Liver (tissue), 9 donors: ENCODE results near the gene LMBR1L. TPM values are rescaled to one million over a fixed set of nuclear protein-coding genes. Genes with fewer than 3 reads are reported as not detected.

Experiments
- DNase-seq: peaks from one replicate; pipeline ENCODE4 v3.0.0-alpha.2; 2017; ENCODE audit warnings: low spot score
- H3K27ac ChIP-seq, 2 donors: one replicate each; pipeline ENCODE4 v1.7.0; 2013; ENCODE audit warnings: inconsistent platforms in 2 of 2, low read length in 2 of 2, control low read depth in 1 of 2, low read depth in 1 of 2, mild to moderate bottlenecking in 1 of 2
- H3K27me3 ChIP-seq, 4 donors: one replicate each; pipeline versions ENCODE4 v1.6.1 to v1.7.0; 2013; ENCODE audit warnings: low read length in 3 of 4, inconsistent platforms in 1 of 4, mild to moderate bottlenecking in 1 of 4, moderate library complexity in 1 of 4; ENCODE audit not compliant: control insufficient read depth in 4 of 4, insufficient read depth in 4 of 4
- H3K36me3 ChIP-seq, 4 donors: one replicate each; pipeline versions ENCODE4 v1.6.1 to v1.7.0; 2013; ENCODE audit warnings: low read length in 3 of 4, mild to moderate bottlenecking in 3 of 4, low read depth in 1 of 4, moderate library complexity in 1 of 4; ENCODE audit not compliant: control insufficient read depth in 4 of 4, insufficient read depth in 3 of 4
- H3K4me1 ChIP-seq, 4 donors: one replicate each; pipeline versions ENCODE4 v1.6.1 to v1.7.0; 2013; ENCODE audit warnings: low read length in 3 of 4, mild to moderate bottlenecking in 3 of 4, moderate library complexity in 1 of 4; ENCODE audit not compliant: control insufficient read depth in 4 of 4, insufficient read depth in 4 of 4
- H3K4me3 ChIP-seq, 3 donors: one replicate each; pipeline versions ENCODE4 v1.6.1 to v1.7.0; 2013; ENCODE audit warnings: low read length in 3 of 3, control low read depth in 1 of 3, low read depth in 1 of 3, mild to moderate bottlenecking in 1 of 3
- H3K9ac ChIP-seq, 2 donors: one replicate each; pipeline ENCODE4 v1.7.0; 2013; ENCODE audit warnings: low read length in 2 of 2, mild to moderate bottlenecking in 2 of 2, moderate library complexity in 2 of 2, control low read depth in 1 of 2, low read depth in 1 of 2
- H3K9me3 ChIP-seq, 4 donors: one replicate each; pipeline versions ENCODE4 v1.6.1 to v1.7.0; 2013; ENCODE audit warnings: low read length in 3 of 4; ENCODE audit not compliant: control insufficient read depth in 4 of 4
- FOXA2 ChIP-seq: IDR thresholded peaks from 2 replicates; pipeline ENCODE4 v1.6.1; 2016; ENCODE audit warnings: antibody characterized with exemption
- GABPA ChIP-seq, 2 donors: IDR thresholded peaks in 1 of 2; conservative IDR thresholded peaks in 1 of 2; 2 replicates each; pipeline ENCODE4 v1.6.1; 2016; ENCODE audit warnings: antibody characterized with exemption in 2 of 2, mild to moderate bottlenecking in 1 of 2, moderate library complexity in 1 of 2
- HNF4A ChIP-seq, 2 donors: conservative IDR thresholded peaks; 2 replicates each; pipeline ENCODE4 v1.6.1; 2016; ENCODE audit warnings: antibody characterized with exemption in 2 of 2, mild to moderate bottlenecking in 2 of 2
- NR2F2 ChIP-seq: IDR thresholded peaks from 2 replicates; pipeline ENCODE4 v1.6.1; 2016; ENCODE audit warnings: antibody characterized with exemption
- RAD21 ChIP-seq, 2 donors: IDR thresholded peaks; 2 replicates each; pipeline ENCODE4 v1.6.1; 2016; ENCODE audit warnings: antibody characterized with exemption in 2 of 2, mild to moderate bottlenecking in 2 of 2
- SP1 ChIP-seq: IDR thresholded peaks from 2 replicates; pipeline ENCODE4 v1.6.1; 2018; ENCODE audit warnings: antibody characterized with exemption, mild to moderate bottlenecking
- YY1 ChIP-seq: IDR thresholded peaks from 2 replicates; pipeline ENCODE4 v1.6.1; 2016; ENCODE audit warnings: antibody characterized with exemption, mild to moderate bottlenecking
- WGBS: extraction: QIAGEN DNeasy Blood & Tissue Kit; methylation state at CpG from one replicate; pipeline ENCODE4 v1.1.7; 2013; 5-methylcytosine and 5-hydroxymethylcytosine counted together
- polyA plus RNA-seq, 2 donors: library from polyadenylated mRNA; stranded (reverse) in 1 of 2; unstranded in 1 of 2; fragments of 200-250 nt in 1 of 2; fragments of >200 nt in 1 of 2; fragmentation: Nextera tagmentation in 1 of 2; extraction: Ambion mirVana in 1 of 2; gene quantifications; one replicate each; pipeline versions ENCODE4 v1.2.1 to v1.2.3, GENCODE V29; 2013 to 2015
- total RNA-seq, 2 donors: library from RNA; depleted of rRNA; stranded (reverse); fragments of >200 nt; gene quantifications; one replicate each; pipeline ENCODE4 v1.2.3, GENCODE V29; 2014
- TF ChIP-seq, protein P1 (sequence below): fragments of 150-350 bp; IDR thresholded peaks from 2 replicates; pipeline ENCODE4 v1.5.1; 2017; ENCODE audit warnings: improper control_type of control experiment, low read depth, low read length; ENCODE audit not compliant: missing input control
- TF ChIP-seq, protein P2 (sequence below): IDR thresholded peaks from 2 replicates; pipeline ENCODE4 v1.6.1; 2016; ENCODE audit warnings: antibody characterized with exemption, mild to moderate bottlenecking
- TF ChIP-seq, protein P3 (sequence below): IDR thresholded peaks from 2 replicates; pipeline ENCODE4 v1.6.1; 2016; ENCODE audit warnings: antibody characterized with exemption
- TF ChIP-seq, protein P4 (sequence below): IDR thresholded peaks from 2 replicates; pipeline ENCODE4 v1.6.1; 2016; ENCODE audit warnings: antibody characterized with exemption
- donor health status: healthy.
- donor health status: healthy.
- donor health status: healthy.
- donor health status: healthy.
- donor health status: healthy.

Gene LMBR1L
- total and polyA plus RNA-seq, 4 donors = 9.3 to 23.7 (median 11.8) TPM

DNA sequence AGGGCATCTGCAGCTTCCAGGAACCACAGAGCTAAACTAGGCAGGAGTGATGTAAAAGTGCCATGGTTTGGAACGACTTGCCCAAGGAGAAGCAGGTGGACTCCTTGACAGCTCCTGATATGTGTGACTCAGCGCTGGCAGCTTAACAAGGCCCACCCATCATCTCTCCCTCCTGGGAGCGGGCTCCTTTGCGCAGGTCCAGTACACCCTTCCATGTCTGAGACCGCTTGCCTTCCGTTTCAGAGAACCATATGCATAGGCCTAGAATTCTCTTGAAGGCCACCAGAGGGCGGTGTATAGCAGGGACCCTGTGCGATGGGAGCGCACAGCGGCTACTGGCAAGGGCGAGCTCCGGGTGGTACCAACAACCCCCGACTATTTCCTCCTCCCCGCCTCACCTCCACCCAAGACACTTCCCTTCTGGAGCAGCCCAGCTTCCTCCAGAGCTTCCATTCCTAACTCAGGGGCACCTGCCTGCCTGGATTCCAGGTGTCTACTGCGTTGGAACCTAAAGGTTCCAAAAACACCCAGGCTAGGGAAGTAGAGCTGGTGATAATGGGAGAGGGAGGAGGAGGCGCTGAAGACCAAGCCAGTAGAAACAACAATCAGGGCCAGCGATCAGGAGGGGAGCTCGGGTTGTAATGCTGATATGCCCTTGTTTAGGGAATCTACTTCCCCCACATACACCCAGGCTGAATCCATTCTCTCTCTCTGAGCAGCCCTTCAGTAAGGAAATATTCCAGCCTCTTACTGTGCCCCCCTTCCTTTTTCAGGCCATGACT lies 22.3 kb downstream of the LMBR1L start:
- DNase-seq = peak; percentile 77
- TF ChIP-seq YY1 = no peak
- peak; percentile 85 to 89 for TF ChIP-seq RAD21 (IDR thresholded peaks at IDR 0.05)
- TF ChIP-seq, protein P1, sequence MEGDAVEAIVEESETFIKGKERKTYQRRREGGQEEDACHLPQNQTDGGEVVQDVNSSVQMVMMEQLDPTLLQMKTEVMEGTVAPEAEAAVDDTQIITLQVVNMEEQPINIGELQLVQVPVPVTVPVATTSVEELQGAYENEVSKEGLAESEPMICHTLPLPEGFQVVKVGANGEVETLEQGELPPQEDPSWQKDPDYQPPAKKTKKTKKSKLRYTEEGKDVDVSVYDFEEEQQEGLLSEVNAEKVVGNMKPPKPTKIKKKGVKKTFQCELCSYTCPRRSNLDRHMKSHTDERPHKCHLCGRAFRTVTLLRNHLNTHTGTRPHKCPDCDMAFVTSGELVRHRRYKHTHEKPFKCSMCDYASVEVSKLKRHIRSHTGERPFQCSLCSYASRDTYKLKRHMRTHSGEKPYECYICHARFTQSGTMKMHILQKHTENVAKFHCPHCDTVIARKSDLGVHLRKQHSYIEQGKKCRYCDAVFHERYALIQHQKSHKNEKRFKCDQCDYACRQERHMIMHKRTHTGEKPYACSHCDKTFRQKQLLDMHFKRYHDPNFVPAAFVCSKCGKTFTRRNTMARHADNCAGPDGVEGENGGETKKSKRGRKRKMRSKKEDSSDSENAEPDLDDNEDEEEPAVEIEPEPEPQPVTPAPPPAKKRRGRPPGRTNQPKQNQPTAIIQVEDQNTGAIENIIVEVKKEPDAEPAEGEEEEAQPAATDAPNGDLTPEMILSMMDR = peak; percentile 85
- no peak overlapping the region for H3K4me3 ChIP-seq
- H3K36me3 ChIP-seq = no peaks in the 10 kb centered on the region
- H3K27ac ChIP-seq = no peak overlapping the region
- H3K27me3 ChIP-seq = peaks cover 0 to 12% (median 4%) of the 10 kb centered on the region in 4 donors
- WGBS = 3% methylated on average over 18 of the region's 18 CpGs
- H3K4me1 ChIP-seq = peaks cover 13 to 28% (median 16%) of the 10 kb centered on the region in 4 donors
- no peak overlapping the region for H3K9ac ChIP-seq
- peaks cover 0 to 2% (median 0%) of the 10 kb centered on the region in 4 donors for H3K9me3 ChIP-seq

DNA sequence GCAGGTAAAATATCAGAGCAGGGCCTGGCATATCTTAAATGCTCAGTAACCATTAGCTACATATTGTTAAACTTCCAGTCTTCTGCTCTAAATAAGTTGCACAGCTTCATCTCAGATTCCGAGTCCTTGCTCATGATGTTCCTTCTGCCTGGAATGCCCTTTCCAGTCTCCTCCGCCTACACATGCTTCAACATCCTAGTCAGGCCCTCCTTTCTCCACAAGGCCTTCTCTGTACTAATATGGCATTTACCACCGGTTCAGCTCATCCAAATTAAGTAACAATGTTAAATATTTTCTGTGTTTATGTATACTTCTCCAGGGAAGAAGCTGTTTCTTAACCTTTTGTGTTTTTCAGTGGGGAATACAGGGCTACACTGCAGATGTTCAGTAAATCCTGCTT lies 24.5 kb downstream of the LMBR1L start:
- WGBS = 86% methylated on average over 3 of the region's 3 CpGs
- H3K4me3 ChIP-seq = no peak overlapping the region
- peaks cover 0 to 10% (median 2%) of the 10 kb centered on the region in 4 donors for H3K27me3 ChIP-seq
- H3K36me3 ChIP-seq = no peaks in the 10 kb centered on the region
- no peak for DNase-seq
- no peak overlapping the region for H3K9ac ChIP-seq
- H3K27ac ChIP-seq = no peak overlapping the region
- peaks cover 0 to 2% (median 0%) of the 10 kb centered on the region in 4 donors for H3K9me3 ChIP-seq
- no peak for TF ChIP-seq NR2F2
- TF ChIP-seq, protein P2, sequence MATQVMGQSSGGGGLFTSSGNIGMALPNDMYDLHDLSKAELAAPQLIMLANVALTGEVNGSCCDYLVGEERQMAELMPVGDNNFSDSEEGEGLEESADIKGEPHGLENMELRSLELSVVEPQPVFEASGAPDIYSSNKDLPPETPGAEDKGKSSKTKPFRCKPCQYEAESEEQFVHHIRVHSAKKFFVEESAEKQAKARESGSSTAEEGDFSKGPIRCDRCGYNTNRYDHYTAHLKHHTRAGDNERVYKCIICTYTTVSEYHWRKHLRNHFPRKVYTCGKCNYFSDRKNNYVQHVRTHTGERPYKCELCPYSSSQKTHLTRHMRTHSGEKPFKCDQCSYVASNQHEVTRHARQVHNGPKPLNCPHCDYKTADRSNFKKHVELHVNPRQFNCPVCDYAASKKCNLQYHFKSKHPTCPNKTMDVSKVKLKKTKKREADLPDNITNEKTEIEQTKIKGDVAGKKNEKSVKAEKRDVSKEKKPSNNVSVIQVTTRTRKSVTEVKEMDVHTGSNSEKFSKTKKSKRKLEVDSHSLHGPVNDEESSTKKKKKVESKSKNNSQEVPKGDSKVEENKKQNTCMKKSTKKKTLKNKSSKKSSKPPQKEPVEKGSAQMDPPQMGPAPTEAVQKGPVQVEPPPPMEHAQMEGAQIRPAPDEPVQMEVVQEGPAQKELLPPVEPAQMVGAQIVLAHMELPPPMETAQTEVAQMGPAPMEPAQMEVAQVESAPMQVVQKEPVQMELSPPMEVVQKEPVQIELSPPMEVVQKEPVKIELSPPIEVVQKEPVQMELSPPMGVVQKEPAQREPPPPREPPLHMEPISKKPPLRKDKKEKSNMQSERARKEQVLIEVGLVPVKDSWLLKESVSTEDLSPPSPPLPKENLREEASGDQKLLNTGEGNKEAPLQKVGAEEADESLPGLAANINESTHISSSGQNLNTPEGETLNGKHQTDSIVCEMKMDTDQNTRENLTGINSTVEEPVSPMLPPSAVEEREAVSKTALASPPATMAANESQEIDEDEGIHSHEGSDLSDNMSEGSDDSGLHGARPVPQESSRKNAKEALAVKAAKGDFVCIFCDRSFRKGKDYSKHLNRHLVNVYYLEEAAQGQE = no peak
- TF ChIP-seq, protein P3, sequence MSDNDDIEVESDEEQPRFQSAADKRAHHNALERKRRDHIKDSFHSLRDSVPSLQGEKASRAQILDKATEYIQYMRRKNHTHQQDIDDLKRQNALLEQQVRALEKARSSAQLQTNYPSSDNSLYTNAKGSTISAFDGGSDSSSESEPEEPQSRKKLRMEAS = no peak
- no peak for TF ChIP-seq SP1
- TF ChIP-seq FOXA2 = no peak
- no peak for TF ChIP-seq HNF4A (conservative IDR thresholded peaks at IDR 0.05)
- no peak for TF ChIP-seq GABPA (IDR thresholded peaks at IDR 0.05 in 1 of 2, conservative IDR thresholded peaks at IDR 0.05 in 1 of 2)
- TF ChIP-seq, protein P4, sequence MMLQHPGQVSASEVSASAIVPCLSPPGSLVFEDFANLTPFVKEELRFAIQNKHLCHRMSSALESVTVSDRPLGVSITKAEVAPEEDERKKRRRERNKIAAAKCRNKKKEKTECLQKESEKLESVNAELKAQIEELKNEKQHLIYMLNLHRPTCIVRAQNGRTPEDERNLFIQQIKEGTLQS = no peak
- TF ChIP-seq, protein P1 = no peak
- peaks cover 5 to 19% (median 12%) of the 10 kb centered on the region in 4 donors for H3K4me1 ChIP-seq
